Ishikawa (cell line): ENCODE data around the gene VN1R2.

ENCODE experiments used
- CEBPB ChIP-seq: IDR thresholded peaks from 2 replicates; pipeline ENCODE4 v1.6.1; 2012
- EP300 ChIP-seq: IDR thresholded peaks from 2 replicates; pipeline ENCODE4 v1.6.1; 2012; ENCODE audit warnings: borderline replicate concordance
- FOXM1 ChIP-seq: IDR thresholded peaks from 2 replicates; pipeline ENCODE4 v1.6.1; 2012; ENCODE audit warnings: low read depth, borderline replicate concordance
- NFIC ChIP-seq: IDR thresholded peaks from 2 replicates; pipeline ENCODE4 v1.6.1; 2012
- RAD21 ChIP-seq: IDR thresholded peaks from 2 replicates; pipeline ENCODE4 v1.6.1; 2012; ENCODE audit warnings: low read depth
- TAF1 ChIP-seq: IDR thresholded peaks from 2 replicates; pipeline ENCODE4 v1.6.1; 2012; ENCODE audit warnings: low read depth, mild to moderate bottlenecking
- TF ChIP-seq, protein P1 (sequence below): IDR thresholded peaks from 2 replicates; pipeline ENCODE4 v1.6.1; 2012
- TF ChIP-seq, protein P2 (sequence below): IDR thresholded peaks from 2 replicates; pipeline ENCODE4 v1.6.1; 2012; ENCODE audit warnings: low read depth, mild to moderate bottlenecking

GRCh38 chr19:53272044-53272443, 14.0 kb downstream of the VN1R2 start:
- TF ChIP-seq, protein P1, sequence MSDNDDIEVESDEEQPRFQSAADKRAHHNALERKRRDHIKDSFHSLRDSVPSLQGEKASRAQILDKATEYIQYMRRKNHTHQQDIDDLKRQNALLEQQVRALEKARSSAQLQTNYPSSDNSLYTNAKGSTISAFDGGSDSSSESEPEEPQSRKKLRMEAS: no peak
- TF ChIP-seq EP300: no peak
- TF ChIP-seq, protein P2, sequence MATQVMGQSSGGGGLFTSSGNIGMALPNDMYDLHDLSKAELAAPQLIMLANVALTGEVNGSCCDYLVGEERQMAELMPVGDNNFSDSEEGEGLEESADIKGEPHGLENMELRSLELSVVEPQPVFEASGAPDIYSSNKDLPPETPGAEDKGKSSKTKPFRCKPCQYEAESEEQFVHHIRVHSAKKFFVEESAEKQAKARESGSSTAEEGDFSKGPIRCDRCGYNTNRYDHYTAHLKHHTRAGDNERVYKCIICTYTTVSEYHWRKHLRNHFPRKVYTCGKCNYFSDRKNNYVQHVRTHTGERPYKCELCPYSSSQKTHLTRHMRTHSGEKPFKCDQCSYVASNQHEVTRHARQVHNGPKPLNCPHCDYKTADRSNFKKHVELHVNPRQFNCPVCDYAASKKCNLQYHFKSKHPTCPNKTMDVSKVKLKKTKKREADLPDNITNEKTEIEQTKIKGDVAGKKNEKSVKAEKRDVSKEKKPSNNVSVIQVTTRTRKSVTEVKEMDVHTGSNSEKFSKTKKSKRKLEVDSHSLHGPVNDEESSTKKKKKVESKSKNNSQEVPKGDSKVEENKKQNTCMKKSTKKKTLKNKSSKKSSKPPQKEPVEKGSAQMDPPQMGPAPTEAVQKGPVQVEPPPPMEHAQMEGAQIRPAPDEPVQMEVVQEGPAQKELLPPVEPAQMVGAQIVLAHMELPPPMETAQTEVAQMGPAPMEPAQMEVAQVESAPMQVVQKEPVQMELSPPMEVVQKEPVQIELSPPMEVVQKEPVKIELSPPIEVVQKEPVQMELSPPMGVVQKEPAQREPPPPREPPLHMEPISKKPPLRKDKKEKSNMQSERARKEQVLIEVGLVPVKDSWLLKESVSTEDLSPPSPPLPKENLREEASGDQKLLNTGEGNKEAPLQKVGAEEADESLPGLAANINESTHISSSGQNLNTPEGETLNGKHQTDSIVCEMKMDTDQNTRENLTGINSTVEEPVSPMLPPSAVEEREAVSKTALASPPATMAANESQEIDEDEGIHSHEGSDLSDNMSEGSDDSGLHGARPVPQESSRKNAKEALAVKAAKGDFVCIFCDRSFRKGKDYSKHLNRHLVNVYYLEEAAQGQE: no peak
- no peak for TF ChIP-seq FOXM1
- no peak for TF ChIP-seq CEBPB
- TF ChIP-seq RAD21: no peak
- no peak for TF ChIP-seq TAF1
- TF ChIP-seq NFIC: no peak
